OCI-LY3 (cell line): ENCODE data around the gene ZCCHC3.

Experiments used
- H2AFZ ChIP-seq: fragments of 200-600, 300-600 bp; shearing (Covaris generic); 2 replicates; pipeline ENCODE4 v1.6.0; 2014; ENCODE audit warnings: antibody characterized with exemption, low read depth, low read length
- H3K27ac ChIP-seq: fragments of 200-600, 300-600 bp; sonication (generic); 2 replicates; pipeline ENCODE4 v1.5.1; 2014; ENCODE audit warnings: mild to moderate bottlenecking, low read length, moderate library complexity, mixed read lengths
- H3K27me3 ChIP-seq: fragments of 200-600, 300-600 bp; sonication (generic); 2 replicates; pipeline ENCODE4 v1.6.1; 2014; ENCODE audit warnings: low read depth, low read length, mixed read lengths
- H3K36me3 ChIP-seq: fragments of 200-600, 300-600 bp; sonication (generic); replicated peaks from 2 replicates; pipeline ENCODE3; 2014; ENCODE audit warnings: low read depth, low read length, mixed read lengths
- H3K4me1 ChIP-seq: fragments of 300-600, 200-600 bp; sonication (generic); 2 replicates; pipeline ENCODE4 v1.6.1; 2014; ENCODE audit warnings: low read length, mixed read lengths
- H3K4me2 ChIP-seq: fragments of 200-600, 300-600 bp; sonication (generic); 2 replicates; pipeline ENCODE4 v1.6.1; 2014; ENCODE audit warnings: low read length, mixed read lengths
- H3K4me3 ChIP-seq: fragments of 300-600, 200-600 bp; sonication (generic); 2 replicates; pipeline ENCODE4 v1.5.1; 2014; ENCODE audit warnings: antibody characterized with exemption, mild to moderate bottlenecking, low read length, moderate library complexity
- H3K79me2 ChIP-seq: fragments of 300-600, 200-600 bp; shearing (Covaris generic); 2 replicates; pipeline ENCODE4 v1.6.1; 2014; ENCODE audit warnings: mild to moderate bottlenecking, low read length, mixed read lengths
- H3K9ac ChIP-seq: fragments of 300-600, 200-600 bp; shearing (Covaris generic); 2 replicates; pipeline ENCODE4 v1.6.0; 2014; ENCODE audit warnings: mild to moderate bottlenecking, low read length, moderate library complexity
- H3K9me3 ChIP-seq: fragments of 200-600, 300-600 bp; shearing (Covaris generic); 2 replicates; pipeline ENCODE4 v1.6.1; 2014; ENCODE audit warnings: low read length, mixed read lengths; ENCODE audit not compliant: insufficient read depth
- H4K20me1 ChIP-seq: fragments of 200-600, 300-600 bp; sonication (generic); 2 replicates; pipeline ENCODE4 v1.6.1; 2016; ENCODE audit warnings: low read length, mixed read lengths; ENCODE audit not compliant: insufficient read depth
- CTCF ChIP-seq: fragments of 200-600, 300-600 bp; sonication (generic); IDR thresholded peaks from 2 replicates; pipeline ENCODE4 v1.5.1; 2014; ENCODE audit warnings: antibody characterized with exemption, low read length, low read depth
- EZH2phosphoT487 ChIP-seq: fragments of 200-600 bp; shearing (Covaris generic); IDR thresholded peaks from 2 replicates; pipeline ENCODE4 v1.6.1; 2018; ENCODE audit warnings: antibody characterized with exemption, mixed run types, low read depth

ZCCHC3 gene

GRCh38 chr20:271528-271927, 25.8 kb upstream of the ZCCHC3 start:
- no peaks in the 10 kb centered on the region for H3K79me2 ChIP-seq
- H4K20me1 ChIP-seq: no peaks in the 10 kb centered on the region
- no peak overlapping the region for H3K4me3 ChIP-seq
- TF ChIP-seq CTCF: no peak
- TF ChIP-seq EZH2phosphoT487: no peak
- H3K27me3 ChIP-seq: no peaks in the 10 kb centered on the region
- H2AFZ ChIP-seq: no peak overlapping the region
- no peak overlapping the region for H3K4me2 ChIP-seq
- H3K9me3 ChIP-seq: no peaks in the 10 kb centered on the region
- H3K36me3 ChIP-seq: no peaks in the 10 kb centered on the region
- H3K9ac ChIP-seq: no peak overlapping the region
- H3K27ac ChIP-seq: no peak overlapping the region
- peaks cover 5% of the 10 kb centered on the region for H3K4me1 ChIP-seq

GRCh38 chr20:272718-273117, 24.7 kb upstream of the ZCCHC3 start:
- H3K4me2 ChIP-seq: no peak overlapping the region
- H3K4me3 ChIP-seq: no peak overlapping the region
- no peaks in the 10 kb centered on the region for H4K20me1 ChIP-seq
- no peaks in the 10 kb centered on the region for H3K4me1 ChIP-seq
- H3K9me3 ChIP-seq: no peaks in the 10 kb centered on the region
- peaks cover 1% of the 10 kb centered on the region for H3K36me3 ChIP-seq
- no peak overlapping the region for H2AFZ ChIP-seq
- no peak for TF ChIP-seq CTCF
- TF ChIP-seq EZH2phosphoT487: no peak
- no peak overlapping the region for H3K9ac ChIP-seq
- H3K79me2 ChIP-seq: no peaks in the 10 kb centered on the region
- no peak overlapping the region for H3K27ac ChIP-seq
- no peaks in the 10 kb centered on the region for H3K27me3 ChIP-seq

- no peaks in the 10 kb centered on the region for H3K4me1 ChIP-seq
- H3K9ac ChIP-seq: no peak overlapping the region
- H3K9me3 ChIP-seq: no peaks in the 10 kb centered on the region
- H3K27me3 ChIP-seq: no peaks in the 10 kb centered on the region
- H3K4me2 ChIP-seq: no peak overlapping the region
- no peaks in the 10 kb centered on the region for H3K79me2 ChIP-seq
- H4K20me1 ChIP-seq: no peaks in the 10 kb centered on the region
- peaks cover 4% of the 10 kb centered on the region for H3K36me3 ChIP-seq
- H3K27ac ChIP-seq: no peak overlapping the region
- H3K4me3 ChIP-seq: no peak overlapping the region
- TF ChIP-seq CTCF (no peak), EZH2phosphoT487 (no peak)
- H2AFZ ChIP-seq: no peak overlapping the region
Observed at GRCh38 chr20:273884-274283, 23.5 kb upstream of the ZCCHC3 start.

GRCh38 chr20:275791-276190, 21.6 kb upstream of the ZCCHC3 start:
- no peak overlapping the region for H3K4me2 ChIP-seq
- no peak overlapping the region for H3K27ac ChIP-seq
- H3K9ac ChIP-seq: no peak overlapping the region
- no peaks in the 10 kb centered on the region for H3K4me1 ChIP-seq
- no peaks in the 10 kb centered on the region for H3K79me2 ChIP-seq
- peaks cover 13% of the 10 kb centered on the region for H3K36me3 ChIP-seq
- TF ChIP-seq EZH2phosphoT487 (no peak), CTCF (no peak)
- H3K27me3 ChIP-seq: no peaks in the 10 kb centered on the region
- H2AFZ ChIP-seq: no peak overlapping the region
- H4K20me1 ChIP-seq: no peaks in the 10 kb centered on the region
- H3K9me3 ChIP-seq: no peaks in the 10 kb centered on the region
- H3K4me3 ChIP-seq: no peak overlapping the region
